DOHH2 (cell line): ENCODE results near the gene ALDH4A1.

ENCODE experiments used
- EZH2phosphoT487 ChIP-seq: fragments of 200-600 bp; sonication (generic); IDR thresholded peaks from 2 replicates; pipeline ENCODE4 v1.6.1; 2017; ENCODE audit warnings: borderline replicate concordance, mild to moderate bottlenecking, antibody characterized with exemption, low read length, moderate library complexity, mixed read lengths
- TF ChIP-seq, protein P1 (sequence below): fragments of 200-600 bp; sonication (generic); IDR thresholded peaks from one replicate; pipeline ENCODE4 v1.5.1; 2014; ENCODE audit warnings: antibody characterized with exemption, mild to moderate bottlenecking, low read depth, low read length; ENCODE audit not compliant: poor library complexity, severe bottlenecking

DNA sequence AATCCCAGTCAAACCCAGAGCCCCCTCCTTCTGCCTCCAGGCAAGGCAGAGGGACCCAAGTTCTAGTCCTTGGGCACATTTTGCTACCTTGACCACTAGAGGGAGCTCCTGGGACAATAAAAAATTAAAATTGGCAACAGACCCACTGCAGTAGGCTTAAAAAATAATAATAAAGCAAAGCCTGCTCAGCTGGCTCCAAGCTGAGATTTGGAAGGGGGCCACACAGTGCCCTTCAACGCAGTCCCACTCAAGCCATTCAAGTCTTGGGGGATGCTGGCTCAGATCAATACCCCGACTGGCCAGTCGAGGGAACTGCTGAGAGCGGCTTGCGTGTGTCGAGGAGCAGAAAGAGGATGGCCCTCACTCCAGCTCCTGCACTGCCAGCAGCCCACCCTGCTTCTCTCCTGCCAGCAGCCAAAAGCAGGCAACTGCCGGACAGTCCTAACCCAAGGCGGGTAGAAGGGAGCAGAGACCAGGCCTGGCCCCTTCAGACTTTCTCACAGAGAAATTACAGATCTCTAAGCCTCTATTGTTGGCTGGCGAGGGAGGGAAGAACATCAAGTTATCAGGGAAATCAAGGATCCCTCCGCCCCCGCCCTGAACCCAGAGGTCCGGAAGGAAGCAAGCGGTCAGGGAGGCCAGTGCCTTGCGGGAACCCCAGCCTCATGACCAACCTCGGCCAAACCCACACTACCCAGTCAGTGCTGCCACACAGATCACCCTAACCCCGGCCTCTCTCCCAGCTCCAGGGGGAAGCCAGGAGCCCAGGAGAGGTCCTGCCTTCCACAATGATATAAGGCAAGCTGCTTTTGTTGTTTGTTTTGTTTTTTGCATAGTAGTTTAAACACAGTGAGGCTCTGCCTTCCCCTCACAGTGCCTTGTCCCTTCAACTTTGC, 4.9 kb upstream of the ALDH4A1 start:
- TF ChIP-seq, protein P1, sequence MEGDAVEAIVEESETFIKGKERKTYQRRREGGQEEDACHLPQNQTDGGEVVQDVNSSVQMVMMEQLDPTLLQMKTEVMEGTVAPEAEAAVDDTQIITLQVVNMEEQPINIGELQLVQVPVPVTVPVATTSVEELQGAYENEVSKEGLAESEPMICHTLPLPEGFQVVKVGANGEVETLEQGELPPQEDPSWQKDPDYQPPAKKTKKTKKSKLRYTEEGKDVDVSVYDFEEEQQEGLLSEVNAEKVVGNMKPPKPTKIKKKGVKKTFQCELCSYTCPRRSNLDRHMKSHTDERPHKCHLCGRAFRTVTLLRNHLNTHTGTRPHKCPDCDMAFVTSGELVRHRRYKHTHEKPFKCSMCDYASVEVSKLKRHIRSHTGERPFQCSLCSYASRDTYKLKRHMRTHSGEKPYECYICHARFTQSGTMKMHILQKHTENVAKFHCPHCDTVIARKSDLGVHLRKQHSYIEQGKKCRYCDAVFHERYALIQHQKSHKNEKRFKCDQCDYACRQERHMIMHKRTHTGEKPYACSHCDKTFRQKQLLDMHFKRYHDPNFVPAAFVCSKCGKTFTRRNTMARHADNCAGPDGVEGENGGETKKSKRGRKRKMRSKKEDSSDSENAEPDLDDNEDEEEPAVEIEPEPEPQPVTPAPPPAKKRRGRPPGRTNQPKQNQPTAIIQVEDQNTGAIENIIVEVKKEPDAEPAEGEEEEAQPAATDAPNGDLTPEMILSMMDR = peak; percentile 94
- no peak for TF ChIP-seq EZH2phosphoT487
